CD4-positive, alpha-beta memory T cell (primary cell): Measurements from ENCODE around the gene SLC8A2. TPM values are rescaled to one million over a fixed set of nuclear protein-coding genes. Genes with fewer than 3 reads are reported as not detected.

Experiments
- CTCF ChIA-PET: fragments of 350-600 bp; sonication (Branson Sonifier 250); formaldehyde crosslinking; loops from one replicate; lab custom pipeline; 2021; ENCODE audit warnings: inconsistent platforms; ENCODE audit not compliant: partially characterized antibody; lab: Charles Lee
- POLR2A ChIA-PET: fragments of 350-600 bp; sonication (Branson Sonifier 250); formaldehyde crosslinking; loops from one replicate; lab custom pipeline; 2021; ENCODE audit not compliant: partially characterized antibody; lab: Charles Lee
- DNase-seq, 5 donors: peaks; one replicate each; pipeline versions ENCODE4 v3.0.0 to v3.0.0-alpha.2; 2020 to 2022; ENCODE audit warnings: mixed read lengths in 1 of 5
- H3K27ac ChIP-seq: one replicate; pipeline ENCODE4 v1.7.0; 2013; ENCODE audit warnings: low read depth, low read length
- H3K27me3 ChIP-seq: 2 replicates; pipeline ENCODE4 v1.7.0; 2013; ENCODE audit warnings: mild to moderate bottlenecking, low read length, moderate library complexity; ENCODE audit not compliant: insufficient read depth
- H3K36me3 ChIP-seq: 2 replicates; pipeline ENCODE4 v1.7.0; 2013; ENCODE audit warnings: mild to moderate bottlenecking, low read length, moderate library complexity; ENCODE audit not compliant: insufficient read depth
- H3K4me1 ChIP-seq: 2 replicates; pipeline ENCODE4 v1.7.0; 2013; ENCODE audit warnings: mild to moderate bottlenecking, low read length, moderate library complexity; ENCODE audit not compliant: insufficient read depth
- H3K4me3 ChIP-seq, 2 donors: one replicate each; pipeline ENCODE4 v1.7.0; 2013; ENCODE audit warnings: low read length in 2 of 2, mild to moderate bottlenecking in 1 of 2
- H3K9me3 ChIP-seq, 2 donors: one replicate each; pipeline ENCODE4 v1.7.0; 2013; ENCODE audit warnings: low read length in 2 of 2, control low read depth in 1 of 2; ENCODE audit not compliant: control insufficient read depth in 1 of 2
- H3K27ac Mint-ChIP-seq, 7 donors: one replicate each; pipeline ENCODE4 v1.8.0; 2020 to 2021; ENCODE audit warnings: mixed read lengths in 7 of 7, mild to moderate bottlenecking in 6 of 7, inconsistent platforms in 3 of 7, moderate library complexity in 3 of 7
- H3K27me3 Mint-ChIP-seq, 2 donors: one replicate each; pipeline ENCODE4 v1.8.0; 2020 to 2021; ENCODE audit warnings: mixed read lengths in 2 of 2
- H3K36me3 Mint-ChIP-seq, 2 donors: one replicate each; pipeline ENCODE4 v1.8.0; 2020 to 2021; ENCODE audit warnings: mixed read lengths in 2 of 2, inconsistent platforms in 1 of 2, mild to moderate bottlenecking in 1 of 2
- H3K4me1 Mint-ChIP-seq, 4 donors: one replicate each; pipeline ENCODE4 v1.8.0; 2020 to 2021; ENCODE audit warnings: mixed read lengths in 4 of 4, mild to moderate bottlenecking in 1 of 4
- H3K4me3 Mint-ChIP-seq, 8 donors: one replicate each; pipeline ENCODE4 v1.8.0; 2020 to 2021; ENCODE audit warnings: mixed read lengths in 8 of 8, mild to moderate bottlenecking in 7 of 8, moderate library complexity in 6 of 8, inconsistent platforms in 3 of 8
- H3K9me3 Mint-ChIP-seq, 8 donors: one replicate each; pipeline ENCODE4 v1.8.0; 2020 to 2021; ENCODE audit warnings: mixed read lengths in 8 of 8, mild to moderate bottlenecking in 5 of 8, inconsistent platforms in 3 of 8, moderate library complexity in 1 of 8
- intact Hi-C: fragments of 100-400 bp; cut with micrococcal nuclease; formaldehyde crosslinking; loops from one replicate; pipeline ENCODE4 v1.15.1; 2023
- polyA plus RNA-seq, 2 donors: library from polyadenylated mRNA; unstranded; fragments of 300-500 nt; fragmentation: Illumina TruSeq; gene quantifications; one replicate each; pipeline ENCODE4 v1.2.3, GENCODE V29; 2021
- total RNA-seq, 2 experiments: library from RNA; stranded (reverse); gene quantifications; one replicate each; pipeline ENCODE4 v1.2.3, GENCODE V29; 2021

Gene SLC8A2
- total and polyA plus RNA-seq, 4 experiments from 2014 or later, result not detected

DNA sequence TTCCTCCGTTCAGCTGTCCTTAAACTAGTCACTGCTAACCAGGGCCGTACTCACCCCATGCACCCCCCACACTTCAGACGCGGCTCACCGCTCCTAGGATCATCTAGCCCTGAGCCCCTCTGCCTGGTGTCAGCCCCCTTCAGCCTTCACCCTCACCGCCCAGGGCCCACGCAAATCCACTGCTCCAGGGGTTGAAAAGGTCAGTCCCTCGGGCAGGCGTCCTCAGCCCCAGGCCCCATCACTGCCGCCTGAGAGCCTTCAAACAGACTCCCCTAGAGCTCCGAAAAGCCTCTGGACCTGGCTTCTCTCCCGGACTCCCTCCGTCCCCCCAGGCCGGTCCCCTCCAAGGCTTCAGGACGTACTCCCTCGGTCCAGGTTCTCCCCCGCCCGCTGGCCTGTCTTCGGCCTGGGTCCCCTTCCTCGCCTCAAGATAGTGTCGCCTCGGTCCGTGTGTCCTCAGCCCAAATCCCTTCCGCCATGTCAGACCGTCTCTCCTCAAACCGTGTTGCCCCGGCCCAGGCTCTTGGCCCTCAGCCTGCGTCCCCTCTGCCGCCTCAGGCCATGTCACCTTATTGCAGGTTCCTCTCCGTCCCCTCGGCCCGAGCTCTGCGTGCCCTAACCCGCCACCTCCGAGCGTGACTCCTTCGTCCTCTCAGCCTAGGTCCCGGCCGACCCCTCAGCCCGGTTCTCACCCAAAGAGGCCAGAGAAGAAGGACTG, 42.6 kb upstream of the SLC8A2 start:
- ChIA-PET CTCF (interaction anchor here (2.3 to 3.3 kb wide), 3 partner anchors 30 to 97 kb away, joined by 15 to 28 read pairs (median 16); partner anchors contain the start of gene KPTN), POLR2A (interaction anchor here (1.3 to 4.7 kb wide), 4 partner anchors 13 to 96 kb away, joined by 3 to 50 read pairs (median 18); no protein-coding TSS in a partner anchor)
- Histone ChIP-seq H3K27me3 (no peaks in the 10 kb centered on the region), H3K9me3 (no peaks in the 10 kb centered on the region), H3K4me3 (peak overlapping the region; percentile 95 to 98), H3K4me1 (peaks cover 64% of the 10 kb centered on the region), H3K27ac (peak overlapping the region; percentile 97), H3K36me3 (no peaks in the 10 kb centered on the region)
- Mint-ChIP-seq H3K4me3 (peak overlapping the region; percentile 97 to 99 (median 98)), H3K9me3 (peaks cover 0 to 7% (median 0%) of the 10 kb centered on the region in 8 donors), H3K27me3 (no peaks in the 10 kb centered on the region), H3K4me1 (peaks cover 54 to 94% (median 71%) of the 10 kb centered on the region in 4 donors), H3K27ac (peak overlapping the region; percentile 97 to 99 (median 98)), H3K36me3 (peaks cover 4 to 34% of the 10 kb centered on the region in 2 donors)
- DNase-seq, result no peak
- intact Hi-C loops, result loop anchor here (2.0 kb wide), 1 partner anchor 384 kb away; the partner anchor contains the start of gene SAE1

DNA sequence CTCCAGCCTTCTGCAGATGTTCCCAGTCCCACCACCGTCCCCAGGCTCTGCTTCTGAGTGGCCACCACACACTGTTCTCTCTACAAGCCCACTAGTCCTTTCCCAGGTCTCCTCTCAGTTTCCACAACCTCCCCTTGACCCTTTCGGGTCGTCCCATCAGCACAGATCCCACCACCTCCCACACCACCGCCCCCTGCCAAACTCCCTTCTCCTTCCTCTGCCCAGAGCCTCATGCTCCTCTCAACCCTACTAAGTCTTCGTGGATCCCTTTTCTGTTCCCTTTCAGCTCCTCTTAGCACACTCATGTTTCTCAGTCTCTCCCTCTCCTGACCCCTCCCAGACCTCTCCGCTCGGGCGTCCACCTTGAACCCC, 41.2 kb upstream of the SLC8A2 start:
- H3K27ac Mint-ChIP-seq, result peak overlapping the region; percentile 53 to 99 (median 98)
- ChIA-PET CTCF (interaction anchor here (0.7 kb wide), 1 partner anchor 9 kb away, joined by 3 read pairs; no protein-coding TSS in a partner anchor), POLR2A (interaction anchor here (1.0 to 3.4 kb wide), 4 partner anchors 29 to 232 kb away, joined by 3 to 15 read pairs (median 3); partner anchors contain the start of genes KPTN and NOP53)
- H3K9me3 Mint-ChIP-seq, result peaks cover 0 to 7% (median 0%) of the 10 kb centered on the region in 8 donors
- intact Hi-C loops, result no loop called here
- H3K36me3 Mint-ChIP-seq, result peaks cover 4 to 34% of the 10 kb centered on the region in 2 donors
- Histone ChIP-seq H3K36me3 (no peaks in the 10 kb centered on the region), H3K9me3 (no peaks in the 10 kb centered on the region), H3K4me1 (peaks cover 65% of the 10 kb centered on the region), H3K4me3 (no peak overlapping the region), H3K27ac (peak overlapping the region; percentile 2), H3K27me3 (no peaks in the 10 kb centered on the region)
- DNase-seq, result no peak
- H3K4me1 Mint-ChIP-seq, result peaks cover 51 to 86% (median 67%) of the 10 kb centered on the region in 4 donors
- peak overlapping the region; percentile 97 to 99 (median 98) for H3K4me3 Mint-ChIP-seq
- H3K27me3 Mint-ChIP-seq, result no peaks in the 10 kb centered on the region

GRCh38 chr19:47512183-47512947, 40.7 kb upstream of the SLC8A2 start:
- CTCF ChIA-PET, result no interaction called here
- H3K27me3 Mint-ChIP-seq, result no peaks in the 10 kb centered on the region
- peak overlapping the region; percentile 97 to 99 (median 98) for H3K4me3 Mint-ChIP-seq
- no peak for DNase-seq
- H3K36me3 Mint-ChIP-seq, result peaks cover 4 to 34% of the 10 kb centered on the region in 2 donors
- H3K27me3 ChIP-seq, result no peaks in the 10 kb centered on the region
- H3K9me3 ChIP-seq, result no peaks in the 10 kb centered on the region
- intact Hi-C loops, result no loop called here
- peak overlapping the region; percentile 53 to 99 (median 98) for H3K27ac Mint-ChIP-seq
- H3K27ac ChIP-seq, result peak overlapping the region; percentile 2
- peaks cover 64% of the 10 kb centered on the region for H3K4me1 ChIP-seq
- H3K9me3 Mint-ChIP-seq, result peaks cover 0 to 7% (median 0%) of the 10 kb centered on the region in 8 donors
- POLR2A ChIA-PET, result interaction anchor here (1.0 to 3.4 kb wide), 4 partner anchors 28 to 233 kb away, joined by 3 to 15 read pairs (median 3); partner anchors contain the start of genes KPTN and NOP53
- no peaks in the 10 kb centered on the region for H3K36me3 ChIP-seq
- H3K4me3 ChIP-seq, result no peak overlapping the region
- peaks cover 50 to 83% (median 67%) of the 10 kb centered on the region in 4 donors for H3K4me1 Mint-ChIP-seq

GRCh38 chr19:47511681-47512080, 40.0 kb upstream of the SLC8A2 start:
- H3K4me3 Mint-ChIP-seq, result peak overlapping the region in 5 of 8 donors; percentile 51 to 99 (median 98)

GRCh38 chr19:47511128-47511517, 39.4 kb upstream of the SLC8A2 start:
- Mint-ChIP-seq H3K4me1 (peaks cover 41 to 79% (median 59%) of the 10 kb centered on the region in 4 donors), H3K4me3 (peak overlapping the region in 3 of 8 donors; percentile 21 to 98 (median 54)), H3K27ac (no peak overlapping the region), H3K9me3 (peaks cover 0 to 7% (median 0%) of the 10 kb centered on the region in 8 donors), H3K27me3 (no peaks in the 10 kb centered on the region), H3K36me3 (peaks cover 4 to 38% of the 10 kb centered on the region in 2 donors)
- intact Hi-C loops, result no loop called here
- Histone ChIP-seq H3K4me3 (no peak overlapping the region), H3K27me3 (no peaks in the 10 kb centered on the region), H3K4me1 (peaks cover 61% of the 10 kb centered on the region), H3K27ac (no peak overlapping the region), H3K36me3 (peaks cover 5% of the 10 kb centered on the region), H3K9me3 (no peaks in the 10 kb centered on the region)
- ChIA-PET POLR2A (interaction anchor here (0.7 to 3.4 kb wide), 3 partner anchors 10 to 197 kb away, joined by 3 to 15 read pairs (median 3); partner anchors contain the start of gene KPTN), CTCF (interaction anchor here (0.6 to 1.9 kb wide), 3 partner anchors 27 to 78 kb away, joined by 3 to 7 read pairs (median 5); partner anchors contain the start of gene KPTN)
- DNase-seq, result no peak

More at GRCh38 chr19:47511681-47512080, 40.0 kb upstream of the SLC8A2 start:
- H3K4me1 ChIP-seq, result peaks cover 67% of the 10 kb centered on the region
- POLR2A ChIA-PET, result interaction anchor here (1.2 to 3.4 kb wide), 4 partner anchors 10 to 99 kb away, joined by 3 to 15 read pairs (median 3); partner anchors contain the start of gene KPTN
- no peak overlapping the region for H3K27ac ChIP-seq
- Mint-ChIP-seq H3K27ac (peak overlapping the region; percentile 4 to 99 (median 97)), H3K9me3 (peaks cover 0 to 7% (median 0%) of the 10 kb centered on the region in 8 donors), H3K36me3 (peaks cover 4 to 38% of the 10 kb centered on the region in 2 donors), H3K4me1 (peaks cover 47 to 83% (median 63%) of the 10 kb centered on the region in 4 donors), H3K27me3 (no peaks in the 10 kb centered on the region)
- no peaks in the 10 kb centered on the region for H3K9me3 ChIP-seq
- H3K27me3 ChIP-seq, result no peaks in the 10 kb centered on the region
- no peak overlapping the region for H3K4me3 ChIP-seq
- CTCF ChIA-PET, result no interaction called here
- H3K36me3 ChIP-seq, result peaks cover under 1% of the 10 kb centered on the region
- intact Hi-C loops, result no loop called here
- no peak for DNase-seq

DNA sequence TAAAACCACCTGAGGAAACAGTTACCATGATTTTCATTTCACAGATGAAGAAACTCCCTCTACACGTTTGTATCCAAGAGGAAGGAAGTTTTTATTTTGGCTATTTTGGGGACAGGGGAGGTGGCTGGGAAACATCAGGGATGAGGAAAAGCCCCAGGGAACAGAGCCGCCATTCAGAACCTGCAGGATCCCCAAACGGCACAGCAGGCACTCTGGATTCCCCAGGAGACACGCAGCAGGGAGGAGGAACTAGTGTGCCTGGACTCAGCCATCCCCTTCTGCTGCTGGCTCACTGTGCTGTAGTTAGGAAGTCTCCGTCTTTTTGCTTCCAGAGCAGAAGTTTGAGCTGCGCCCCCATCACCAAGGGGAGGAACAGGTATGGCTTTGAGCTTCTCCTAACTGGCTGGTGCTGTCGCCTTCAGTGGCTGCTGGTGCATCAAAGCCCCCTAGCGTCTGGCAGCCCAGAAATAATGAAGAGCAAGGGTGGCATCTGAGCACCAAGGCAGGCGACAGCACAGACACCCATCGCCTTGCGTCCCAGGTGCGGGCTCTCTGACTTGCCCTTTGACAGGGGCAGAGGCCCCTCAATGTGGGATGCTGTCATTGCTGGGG, 38.9 kb upstream of the SLC8A2 start:
- peak overlapping the region in 2 of 8 donors; percentile 21 to 54 for H3K4me3 Mint-ChIP-seq
- H3K36me3 Mint-ChIP-seq, result peaks cover 4 to 40% of the 10 kb centered on the region in 2 donors
- peak overlapping the region in 2 of 7 donors; percentile 8 to 55 for H3K27ac Mint-ChIP-seq
- peaks cover 40 to 74% (median 55%) of the 10 kb centered on the region in 4 donors for H3K4me1 Mint-ChIP-seq
- Histone ChIP-seq H3K27ac (no peak overlapping the region), H3K9me3 (no peaks in the 10 kb centered on the region), H3K27me3 (no peaks in the 10 kb centered on the region), H3K36me3 (peaks cover 5% of the 10 kb centered on the region), H3K4me1 (peaks cover 56% of the 10 kb centered on the region), H3K4me3 (no peak overlapping the region)
- ChIA-PET POLR2A (interaction anchor here (0.7 to 3.4 kb wide), 4 partner anchors 11 to 197 kb away, joined by 3 to 15 read pairs (median 3); partner anchors contain the start of gene KPTN), CTCF (interaction anchor here (0.6 to 1.9 kb wide), 3 partner anchors 27 to 77 kb away, joined by 3 to 7 read pairs (median 5); partner anchors contain the start of gene KPTN)
- DNase-seq, result no peak
- peaks cover 0 to 7% (median 0%) of the 10 kb centered on the region in 8 donors for H3K9me3 Mint-ChIP-seq
- H3K27me3 Mint-ChIP-seq, result no peaks in the 10 kb centered on the region
- intact Hi-C loops, result no loop called here
